GM21528 (cell line): ENCODE results near the gene KCNQ4.

ENCODE experiments used
- ATAC-seq: cut with Tn5 transposase; IDR thresholded peaks from one replicate; pipeline ENCODE4 v1.9.1; 2021; ENCODE audit warnings: mild to moderate bottlenecking, moderate library complexity; ENCODE audit not compliant: unreplicated experiment, low FRiP score

The KCNQ4 gene

GRCh38 chr1:40838045-40838979 is 54.7 kb downstream of the KCNQ4 start:
- ATAC-seq, result no peak

GRCh38 chr1:40838980-40839942 is 55.7 kb downstream of the KCNQ4 start:
- no peak for ATAC-seq

GRCh38 chr1:40839943-40840335 is 56.4 kb downstream of the KCNQ4 start:
- no peak for ATAC-seq

GRCh38 chr1:40840526-40841323 is 57.1 kb downstream of the KCNQ4 start:
- ATAC-seq, result no peak

DNA sequence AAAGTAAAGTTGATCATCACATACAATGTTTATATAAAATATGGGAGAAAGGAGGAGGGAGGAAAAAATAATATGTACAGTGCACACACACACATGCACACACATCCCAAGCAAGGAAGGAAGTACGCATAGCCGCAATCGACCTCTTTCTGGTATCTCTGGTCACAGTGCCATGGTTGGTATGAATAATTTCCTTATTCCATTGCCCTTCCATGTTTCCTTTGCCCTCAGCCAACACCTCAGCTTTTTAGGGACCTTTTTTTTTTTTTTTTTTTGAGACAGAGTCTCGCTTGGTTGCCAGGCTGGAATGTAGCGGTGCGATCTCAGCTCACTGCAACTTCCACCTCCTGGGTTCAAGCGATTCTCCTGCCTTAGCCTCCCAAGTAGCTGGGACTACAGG is 58.0 kb downstream of the KCNQ4 start:
- ATAC-seq, result no peak

DNA sequence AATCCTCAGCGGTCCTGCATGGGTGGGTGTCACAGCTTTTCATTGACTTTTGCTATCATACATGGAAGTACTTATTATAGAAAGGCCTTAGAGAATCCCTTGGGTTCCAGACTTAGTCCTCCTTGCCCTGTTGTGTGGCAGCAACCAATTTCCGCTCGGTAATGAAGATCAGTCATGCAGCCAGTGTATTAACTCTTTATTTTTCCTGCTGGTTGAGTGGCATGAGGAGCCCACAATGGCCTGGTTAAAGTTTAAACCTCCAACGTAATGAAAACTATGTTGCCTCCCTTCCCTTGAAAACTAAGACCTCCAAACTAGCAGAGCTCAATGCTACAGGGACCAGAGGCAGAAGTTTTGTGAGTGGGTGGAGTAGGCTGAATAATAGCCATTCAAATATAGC is 58.6 kb downstream of the KCNQ4 start:
- no peak for ATAC-seq

GRCh38 chr1:40842691-40843090 is 59.1 kb downstream of the KCNQ4 start:
- ATAC-seq, result no peak

GRCh38 chr1:40844079-40844478 is 60.5 kb downstream of the KCNQ4 start:
- ATAC-seq, result no peak

DNA sequence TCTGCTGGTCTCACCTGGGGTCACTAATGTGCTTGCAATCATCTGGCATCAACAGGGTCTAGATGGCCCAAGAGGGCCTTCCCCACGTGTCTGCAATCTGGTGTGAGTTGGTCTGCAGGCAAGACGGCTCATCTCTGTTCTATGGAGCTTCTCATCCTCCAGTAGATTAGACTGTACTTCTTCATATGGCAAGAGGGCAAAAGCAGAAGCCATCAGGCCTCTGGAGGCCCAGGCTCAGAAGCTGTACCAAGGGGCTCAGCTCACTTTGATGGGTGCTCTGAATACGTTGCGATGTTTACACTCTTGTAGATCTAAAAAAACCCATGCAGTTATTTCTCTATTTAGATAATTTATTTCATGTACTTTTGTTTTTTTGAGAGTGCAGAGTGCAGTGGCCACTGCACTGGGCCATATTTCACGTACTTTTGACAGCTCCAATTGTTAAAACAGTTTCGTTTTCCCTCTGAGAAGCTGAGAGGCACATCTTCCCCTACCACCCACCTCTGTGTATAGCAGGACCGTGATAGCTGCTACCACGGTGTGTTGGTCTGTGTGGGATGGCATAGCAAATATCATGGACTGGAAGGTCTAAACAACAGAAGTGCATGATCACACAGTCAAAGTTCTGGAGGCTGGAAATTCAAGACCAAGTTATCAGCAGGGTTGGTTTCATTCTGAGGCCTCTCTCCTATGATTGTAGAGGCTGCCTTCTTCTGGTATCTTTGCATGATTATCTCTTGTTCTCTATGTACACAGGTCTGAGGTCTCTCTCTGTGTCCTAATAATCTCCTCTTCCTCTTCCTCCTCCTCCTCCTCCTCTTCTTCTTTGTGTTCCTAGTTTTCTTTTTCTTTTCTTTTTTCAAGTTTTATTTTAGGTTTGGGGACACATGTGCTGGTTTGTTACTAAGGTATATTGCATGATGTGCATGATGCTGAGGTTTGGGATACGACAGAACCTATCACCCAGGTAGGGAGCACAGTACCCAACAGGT is 61.6 kb downstream of the KCNQ4 start:
- ATAC-seq, result no peak

GRCh38 chr1:40845895-40846294 is 62.3 kb downstream of the KCNQ4 start:
- no peak for ATAC-seq

DNA sequence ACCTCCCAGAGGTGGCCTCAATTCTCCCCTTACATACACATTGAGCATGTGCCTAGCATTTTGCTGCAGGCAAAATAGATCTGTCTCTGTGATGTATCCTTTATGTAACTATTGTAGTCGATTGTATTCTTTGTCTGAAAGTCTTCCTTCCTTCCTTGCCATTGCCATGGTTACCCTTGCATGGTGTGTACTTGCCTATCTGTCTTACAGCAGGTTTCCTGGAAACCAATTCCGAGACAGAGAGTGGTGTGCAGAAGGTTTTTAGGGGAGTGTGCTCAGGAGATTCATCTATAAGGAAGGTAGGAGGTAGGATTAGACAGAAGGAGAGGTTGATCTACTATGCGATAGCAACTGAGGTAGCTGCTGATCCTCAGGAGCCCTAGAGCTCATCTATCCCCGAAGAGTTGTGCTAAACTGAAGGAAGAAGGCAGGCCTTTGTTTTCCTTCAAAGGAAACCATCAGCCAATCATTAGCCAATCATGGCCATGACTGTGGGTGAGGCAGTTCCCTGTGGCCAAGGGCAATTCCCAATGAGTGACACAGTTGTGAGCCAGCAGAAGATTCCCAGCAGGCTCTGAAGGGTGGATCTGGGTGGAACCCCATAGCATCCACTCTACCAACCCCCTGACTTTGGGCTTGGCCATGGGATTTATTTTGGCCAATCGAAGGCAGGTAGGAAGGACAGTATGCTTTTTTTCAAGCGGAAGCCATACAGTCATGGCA is 63.6 kb downstream of the KCNQ4 start:
- ATAC-seq, result no peak

DNA sequence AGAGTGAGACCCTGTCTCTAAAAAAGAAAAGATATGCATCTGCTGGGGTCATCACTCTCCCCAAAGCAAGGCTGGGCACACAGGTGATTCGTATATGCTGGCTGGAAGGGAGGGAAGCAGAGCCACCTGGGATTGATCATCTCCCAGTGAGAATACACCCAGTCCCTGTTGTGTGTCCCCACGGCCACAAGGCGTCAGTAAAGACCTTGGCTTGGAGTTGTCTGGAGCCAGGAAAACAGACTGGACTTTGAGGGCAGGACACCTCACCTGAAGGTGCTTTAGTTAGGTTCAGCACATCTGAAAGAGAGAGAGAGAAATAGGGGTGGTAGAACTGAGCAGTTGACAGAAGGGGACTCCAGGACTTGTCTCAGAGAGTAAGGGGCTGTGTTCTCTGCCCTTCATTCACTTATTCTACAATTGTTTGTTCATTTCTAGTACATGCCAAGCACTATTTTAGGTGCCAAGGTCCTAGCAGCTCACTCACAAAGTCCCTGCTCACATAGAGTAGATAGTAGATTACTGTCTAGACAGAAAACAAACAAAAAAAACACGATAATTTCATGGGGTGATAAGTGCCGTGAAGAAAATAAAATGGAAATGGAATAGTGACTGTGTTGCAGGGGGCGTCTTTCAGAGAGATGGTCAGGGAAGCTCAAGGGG is 65.1 kb downstream of the KCNQ4 start:
- ATAC-seq, result no peak

DNA sequence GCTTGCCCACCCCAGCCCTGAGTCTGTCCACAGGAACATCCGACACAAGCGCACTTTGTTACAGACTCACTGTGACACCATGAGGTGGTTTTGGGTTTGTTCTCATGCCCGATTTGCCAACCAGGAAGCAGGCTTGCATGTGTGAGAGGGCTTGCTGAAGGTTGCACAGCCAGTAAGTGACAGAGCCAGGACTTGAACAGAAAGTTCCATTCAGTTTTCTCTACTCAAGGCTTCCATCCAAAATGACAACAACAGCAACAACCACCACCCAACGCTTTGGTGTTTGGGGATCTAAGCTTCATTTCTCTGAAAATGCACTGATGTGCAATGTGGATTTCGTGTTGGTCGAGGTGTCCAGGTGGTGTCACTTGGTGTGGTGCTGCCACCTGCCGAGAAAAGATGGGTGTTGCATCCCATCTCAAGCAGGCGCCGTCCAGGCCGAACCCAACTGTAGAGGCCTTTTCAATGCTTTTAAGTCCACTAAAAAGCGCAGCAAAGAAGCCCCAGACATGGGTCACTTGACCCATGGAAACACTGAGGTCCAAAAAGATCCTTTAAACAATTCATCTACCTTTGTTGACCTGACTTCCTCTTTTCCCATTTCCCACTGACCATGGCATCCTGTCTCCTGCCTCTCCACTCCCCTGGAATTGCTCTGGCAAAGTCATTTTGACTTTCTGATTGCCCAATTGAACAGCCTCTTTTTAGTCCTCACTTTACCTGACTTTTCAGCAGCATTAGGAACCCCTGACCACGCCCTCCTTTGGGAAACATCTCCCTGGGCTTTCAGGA is 66.4 kb downstream of the KCNQ4 start:
- ATAC-seq, result no peak

DNA sequence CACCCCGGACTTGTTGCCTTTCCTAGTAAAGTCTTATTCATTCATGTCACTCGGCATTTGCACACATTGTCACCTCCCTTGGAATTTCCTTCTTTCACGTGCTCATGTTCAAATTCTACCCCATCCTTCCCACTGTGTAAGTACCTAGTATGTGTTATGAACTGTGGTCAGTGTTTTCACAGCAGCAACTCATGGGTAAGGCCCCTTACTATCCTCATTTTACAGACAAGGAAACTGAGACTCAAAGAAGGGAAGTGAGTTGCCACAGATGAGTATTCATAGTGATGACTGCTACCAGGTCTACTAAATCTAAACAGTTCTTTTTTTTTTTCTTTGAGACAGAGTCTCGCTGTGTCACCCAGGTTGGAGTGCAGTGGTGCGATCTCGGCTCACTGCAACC is 68.1 kb downstream of the KCNQ4 start:
- no peak for ATAC-seq

DNA sequence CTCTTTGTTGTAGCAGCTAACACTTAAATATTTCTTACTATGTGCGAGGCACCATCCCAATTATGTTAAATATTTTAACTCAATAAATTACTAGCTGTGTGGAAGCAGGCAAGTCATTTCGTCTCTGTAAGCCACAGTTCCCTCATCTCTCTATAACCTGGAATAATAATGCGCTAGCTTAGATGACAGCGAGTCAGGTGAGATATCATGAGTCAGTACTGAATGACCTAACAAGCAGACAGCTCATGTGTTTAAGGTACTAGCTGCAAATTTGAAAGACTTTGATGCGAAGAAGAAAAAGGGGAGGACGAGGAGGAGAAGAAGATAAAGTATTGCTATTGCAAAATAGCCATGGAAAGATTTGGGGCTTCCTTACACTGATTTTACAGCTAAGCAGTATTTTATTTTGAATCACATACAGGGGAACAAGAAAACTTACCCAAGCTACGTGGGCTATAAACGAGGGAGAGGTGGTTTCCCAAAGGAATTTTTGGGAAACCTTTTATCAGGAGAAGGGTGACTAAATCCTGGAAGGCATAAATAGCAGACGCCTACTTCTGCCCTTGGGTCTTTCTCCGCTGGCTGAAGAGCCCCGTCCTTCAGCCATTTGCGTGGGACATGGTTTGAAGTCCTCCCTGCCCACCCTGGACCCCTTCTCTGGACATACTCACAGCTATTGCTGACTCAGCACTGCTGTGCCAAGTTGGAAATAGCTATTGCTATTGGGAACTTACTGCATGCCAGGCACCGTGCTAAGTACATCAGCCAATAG is 69.7 kb downstream of the KCNQ4 start:
- ATAC-seq, result no peak

GRCh38 chr1:40853885-40854170 is 70.2 kb downstream of the KCNQ4 start:
- ATAC-seq, result no peak

DNA sequence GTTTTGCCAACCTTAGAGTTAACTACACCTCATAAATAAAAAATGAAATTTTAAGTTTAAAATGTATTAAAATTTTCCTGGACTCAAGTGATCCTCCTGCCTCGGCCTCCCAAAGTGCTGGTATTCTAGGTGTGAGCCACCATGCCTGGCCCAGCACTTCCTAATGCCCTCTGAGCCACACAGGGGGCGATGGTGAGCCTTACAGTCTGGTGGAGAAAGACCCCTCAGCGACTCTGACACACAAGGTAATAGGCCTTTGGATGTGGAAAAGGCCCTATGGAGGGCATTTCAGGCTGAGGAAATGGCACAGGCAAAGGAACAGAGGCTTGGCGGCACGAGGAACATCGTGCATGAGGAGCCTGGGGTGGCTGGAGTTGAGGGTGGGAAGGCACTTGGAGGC is 71.9 kb downstream of the KCNQ4 start:
- ATAC-seq, result no peak
